OCI-LY1 (cell line): ENCODE results near the gene ARHGEF17.

Source experiments
- H2AFZ ChIP-seq: fragments of 200-600 bp; sonication (generic), shearing (Covaris generic); 2 replicates; pipeline ENCODE4 v1.6.0; 2014; ENCODE audit warnings: antibody characterized with exemption, mild to moderate bottlenecking, low read length
- H3F3A ChIP-seq: fragments of 200-600 bp; sonication (generic), shearing (Covaris generic); 2 replicates; pipeline ENCODE4 v1.6.0; 2014; ENCODE audit warnings: mild to moderate bottlenecking, antibody characterized with exemption, low read length, moderate library complexity; ENCODE audit not compliant: insufficient read depth
- H3K27ac ChIP-seq: fragments of 200-600 bp; sonication (generic); 2 replicates; pipeline ENCODE4 v1.5.1; 2014; ENCODE audit warnings: low read length, mixed run types, mild to moderate bottlenecking, low read depth; ENCODE audit not compliant: poor library complexity, severe bottlenecking
- H3K27me3 ChIP-seq: fragments of 200-600 bp; sonication (generic); 2 replicates; pipeline ENCODE4 v1.6.0; 2014; ENCODE audit warnings: antibody characterized with exemption, mild to moderate bottlenecking, low read length, moderate library complexity; ENCODE audit not compliant: insufficient read depth
- H3K36me3 ChIP-seq: fragments of 200-600 bp; sonication (generic); 2 replicates; pipeline ENCODE4 v1.6.1; 2014; ENCODE audit warnings: mild to moderate bottlenecking, antibody characterized with exemption, low read length, moderate library complexity, mixed read lengths; ENCODE audit not compliant: insufficient read depth
- H3K4me1 ChIP-seq: fragments of 200-600 bp; sonication (generic); 2 replicates; pipeline ENCODE4 v1.5.1; 2014; ENCODE audit warnings: mild to moderate bottlenecking, low read length, moderate library complexity; ENCODE audit not compliant: insufficient read depth, severe bottlenecking
- H3K4me2 ChIP-seq: fragments of 200-600 bp; sonication (generic), shearing (Covaris generic); 2 replicates; pipeline ENCODE4 v1.6.1; 2014; ENCODE audit warnings: low read length
- H3K4me3 ChIP-seq: fragments of 200-600 bp; sonication (generic); 2 replicates; pipeline ENCODE4 v1.5.1; 2014; ENCODE audit warnings: low read length, low read depth, mild to moderate bottlenecking, mixed read lengths; ENCODE audit not compliant: poor library complexity, severe bottlenecking
- H3K79me2 ChIP-seq: fragments of 200-600 bp; shearing (Covaris generic); 2 replicates; pipeline ENCODE4 v1.6.1; 2016; ENCODE audit warnings: mixed run types, low read length, mixed read lengths; ENCODE audit not compliant: insufficient read depth
- H3K9ac ChIP-seq: fragments of 200-600 bp; sonication (generic), shearing (Covaris generic); 2 replicates; pipeline ENCODE4 v1.6.1; 2014; ENCODE audit warnings: mild to moderate bottlenecking, low read length, mixed read lengths
- H3K9me2 ChIP-seq: fragments of 200-600 bp; sonication (generic), shearing (Covaris generic); 2 replicates; pipeline ENCODE4 v1.6.1; 2014; ENCODE audit warnings: low read depth, mild to moderate bottlenecking, low read length, mixed read lengths
- H3K9me3 ChIP-seq: fragments of 200-600 bp; shearing (Covaris generic); 2 replicates; pipeline ENCODE4 v1.6.1; 2014; ENCODE audit warnings: low read length, mixed read lengths
- H4K20me1 ChIP-seq: fragments of 200-600 bp; sonication (generic), shearing (Covaris generic); 2 replicates; pipeline ENCODE4 v1.6.0; 2016; ENCODE audit warnings: mild to moderate bottlenecking, low read length; ENCODE audit not compliant: insufficient read depth
- EZH2 ChIP-seq: fragments of 200-600 bp; sonication (generic), shearing (Covaris generic); IDR thresholded peaks from 2 replicates; pipeline ENCODE4 v1.8.0; 2017; ENCODE audit warnings: borderline replicate concordance, mixed run types, mild to moderate bottlenecking, antibody characterized with exemption, low read length, moderate library complexity, mixed read lengths
- TF ChIP-seq, protein P1 (sequence below): fragments of 200-600 bp; sonication (generic), shearing (Covaris generic); IDR thresholded peaks from 2 replicates; pipeline ENCODE4 v1.5.1; 2017; ENCODE audit warnings: mild to moderate bottlenecking, antibody characterized with exemption, low read length, moderate library complexity, mixed read lengths

ARHGEF17 gene

GRCh38 chr11:73414977-73415651 lies 107.0 kb downstream of the ARHGEF17 start:
- TF ChIP-seq EZH2 = no peak
- TF ChIP-seq, protein P1, sequence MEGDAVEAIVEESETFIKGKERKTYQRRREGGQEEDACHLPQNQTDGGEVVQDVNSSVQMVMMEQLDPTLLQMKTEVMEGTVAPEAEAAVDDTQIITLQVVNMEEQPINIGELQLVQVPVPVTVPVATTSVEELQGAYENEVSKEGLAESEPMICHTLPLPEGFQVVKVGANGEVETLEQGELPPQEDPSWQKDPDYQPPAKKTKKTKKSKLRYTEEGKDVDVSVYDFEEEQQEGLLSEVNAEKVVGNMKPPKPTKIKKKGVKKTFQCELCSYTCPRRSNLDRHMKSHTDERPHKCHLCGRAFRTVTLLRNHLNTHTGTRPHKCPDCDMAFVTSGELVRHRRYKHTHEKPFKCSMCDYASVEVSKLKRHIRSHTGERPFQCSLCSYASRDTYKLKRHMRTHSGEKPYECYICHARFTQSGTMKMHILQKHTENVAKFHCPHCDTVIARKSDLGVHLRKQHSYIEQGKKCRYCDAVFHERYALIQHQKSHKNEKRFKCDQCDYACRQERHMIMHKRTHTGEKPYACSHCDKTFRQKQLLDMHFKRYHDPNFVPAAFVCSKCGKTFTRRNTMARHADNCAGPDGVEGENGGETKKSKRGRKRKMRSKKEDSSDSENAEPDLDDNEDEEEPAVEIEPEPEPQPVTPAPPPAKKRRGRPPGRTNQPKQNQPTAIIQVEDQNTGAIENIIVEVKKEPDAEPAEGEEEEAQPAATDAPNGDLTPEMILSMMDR = no peak
- Histone ChIP-seq H3K4me2 (no peak overlapping the region), H4K20me1 (no peaks in the 10 kb centered on the region), H3K27me3 (no peaks in the 10 kb centered on the region), H3F3A (no peaks in the 10 kb centered on the region), H3K36me3 (peaks cover 9% of the 10 kb centered on the region), H3K4me1 (no peaks in the 10 kb centered on the region), H3K27ac (no peak overlapping the region), H3K4me3 (no peak overlapping the region), H3K9me2 (no peaks in the 10 kb centered on the region), H3K9me3 (no peaks in the 10 kb centered on the region), H3K9ac (no peak overlapping the region), H3K79me2 (no peaks in the 10 kb centered on the region), H2AFZ (no peak overlapping the region)

DNA sequence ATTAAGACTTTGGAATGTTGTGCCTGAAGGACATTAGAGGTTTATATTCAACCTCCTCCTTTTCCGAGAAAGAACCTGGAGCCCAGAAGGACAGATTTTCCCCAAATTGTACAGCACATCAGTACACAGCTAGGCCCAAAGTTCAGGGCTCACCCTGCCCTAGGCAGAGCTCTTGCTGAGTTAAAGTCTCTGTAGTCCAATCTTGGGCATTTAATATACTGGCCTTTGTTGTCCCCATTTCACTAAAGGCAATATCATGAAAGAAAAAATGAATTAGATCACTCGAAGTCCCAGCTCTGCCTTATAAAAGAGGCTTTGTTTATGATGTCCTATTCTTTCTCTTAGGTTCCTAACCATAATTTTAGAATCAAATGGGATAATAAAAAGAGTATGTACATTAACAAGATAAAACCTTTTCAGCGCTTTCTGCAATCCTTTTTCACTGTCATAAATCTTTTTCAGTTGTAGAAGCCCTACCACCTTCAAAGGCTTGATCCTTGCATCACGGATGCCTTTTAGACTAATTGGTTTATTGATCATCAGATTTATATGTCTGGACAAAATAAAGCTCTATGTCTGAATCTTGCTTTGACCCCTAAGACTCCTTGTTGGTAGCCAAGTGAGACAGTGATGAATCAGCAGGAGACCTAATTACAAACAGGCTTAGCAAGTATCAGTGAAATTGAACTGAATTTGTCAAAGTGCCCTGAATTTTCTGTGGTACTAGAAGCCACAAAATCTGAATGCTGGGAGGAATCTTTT lies 108.0 kb downstream of the ARHGEF17 start:
- Histone ChIP-seq H3K36me3 (peaks cover 9% of the 10 kb centered on the region), H3K4me3 (no peak overlapping the region), H3K79me2 (no peaks in the 10 kb centered on the region), H3K4me2 (no peak overlapping the region), H3F3A (no peaks in the 10 kb centered on the region), H3K27ac (no peak overlapping the region), H2AFZ (no peak overlapping the region), H3K9me2 (no peaks in the 10 kb centered on the region), H3K27me3 (no peaks in the 10 kb centered on the region), H4K20me1 (no peaks in the 10 kb centered on the region), H3K9me3 (no peaks in the 10 kb centered on the region), H3K9ac (no peak overlapping the region), H3K4me1 (no peaks in the 10 kb centered on the region)
- TF ChIP-seq, protein P1 = no peak
- no peak for TF ChIP-seq EZH2

DNA sequence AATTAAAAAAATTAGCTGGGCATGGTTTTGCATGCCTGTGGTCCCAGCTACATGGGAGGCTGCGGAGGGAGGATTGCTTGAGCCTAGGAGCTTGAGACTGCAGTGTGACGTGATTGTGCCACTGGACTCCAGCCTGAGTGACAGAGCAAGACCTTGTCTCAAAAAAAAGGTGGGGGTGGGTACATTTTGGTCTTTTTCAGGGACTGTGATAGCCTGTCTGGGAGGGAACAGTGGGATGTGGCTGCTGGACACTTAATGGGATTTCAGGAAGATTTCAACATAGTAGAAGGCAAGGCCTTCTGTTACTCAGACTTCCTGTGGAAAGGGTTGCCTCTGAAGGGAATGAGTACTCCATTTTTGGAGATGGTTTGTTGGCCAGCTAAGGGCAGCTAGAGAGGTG lies 108.7 kb downstream of the ARHGEF17 start:
- H3K4me1 ChIP-seq = no peaks in the 10 kb centered on the region
- H3K27ac ChIP-seq = no peak overlapping the region
- H3K36me3 ChIP-seq = peaks cover 9% of the 10 kb centered on the region
- no peaks in the 10 kb centered on the region for H3K27me3 ChIP-seq
- H3K9me3 ChIP-seq = no peaks in the 10 kb centered on the region
- H3K9ac ChIP-seq = no peak overlapping the region
- no peak overlapping the region for H2AFZ ChIP-seq
- no peak overlapping the region for H3K4me3 ChIP-seq
- TF ChIP-seq, protein P1 = no peak
- TF ChIP-seq EZH2 = no peak
- H3K79me2 ChIP-seq = no peaks in the 10 kb centered on the region
- no peaks in the 10 kb centered on the region for H4K20me1 ChIP-seq
- no peaks in the 10 kb centered on the region for H3K9me2 ChIP-seq
- no peak overlapping the region for H3K4me2 ChIP-seq
- no peaks in the 10 kb centered on the region for H3F3A ChIP-seq
